ENCODE results near the gene SYNE2. TPM values are rescaled to one million over a fixed set of nuclear protein-coding genes. Genes with fewer than 3 reads are reported as not detected.

The SYNE2 gene
- total RNA-seq, 1 experiment from 2014 or later = 71.1 TPM

DNA sequence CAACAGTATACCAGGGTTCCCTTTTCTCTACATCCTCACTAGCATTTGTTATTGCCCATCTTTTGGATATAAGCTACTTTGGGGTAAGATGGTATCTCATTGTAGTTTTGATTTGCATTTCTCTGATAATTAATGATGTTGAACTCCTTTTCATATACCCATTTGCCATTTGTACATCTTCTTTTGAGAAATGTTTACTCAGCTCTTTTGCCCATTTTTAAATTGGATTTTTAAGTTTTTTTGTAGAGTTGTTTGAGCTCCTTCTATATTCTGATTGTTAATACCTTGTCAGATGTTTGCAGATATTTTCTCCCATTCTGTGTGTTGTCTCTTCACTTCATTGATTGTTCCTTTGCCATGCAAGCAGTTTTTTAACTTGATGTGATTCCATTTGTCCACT is 419.2 kb downstream of the SYNE2 start:
- H3K27me3 Mint-ChIP-seq (ENCODE audit: low read depth) = 0 out of 2 replicates have a peak, but pooled peaks cover 4% of the 10 kb centered on the region
- ATAC-seq (no peak), DNase-seq (ENCODE audit: low spot score) (no peak)
- no peaks in the 10 kb centered on the region for H3K4me1 Mint-ChIP-seq
- no peaks in the 10 kb centered on the region; the same call in 1 of the 2 replicates for H3K9me3 Mint-ChIP-seq
- TF ChIP-seq, protein P1, sequence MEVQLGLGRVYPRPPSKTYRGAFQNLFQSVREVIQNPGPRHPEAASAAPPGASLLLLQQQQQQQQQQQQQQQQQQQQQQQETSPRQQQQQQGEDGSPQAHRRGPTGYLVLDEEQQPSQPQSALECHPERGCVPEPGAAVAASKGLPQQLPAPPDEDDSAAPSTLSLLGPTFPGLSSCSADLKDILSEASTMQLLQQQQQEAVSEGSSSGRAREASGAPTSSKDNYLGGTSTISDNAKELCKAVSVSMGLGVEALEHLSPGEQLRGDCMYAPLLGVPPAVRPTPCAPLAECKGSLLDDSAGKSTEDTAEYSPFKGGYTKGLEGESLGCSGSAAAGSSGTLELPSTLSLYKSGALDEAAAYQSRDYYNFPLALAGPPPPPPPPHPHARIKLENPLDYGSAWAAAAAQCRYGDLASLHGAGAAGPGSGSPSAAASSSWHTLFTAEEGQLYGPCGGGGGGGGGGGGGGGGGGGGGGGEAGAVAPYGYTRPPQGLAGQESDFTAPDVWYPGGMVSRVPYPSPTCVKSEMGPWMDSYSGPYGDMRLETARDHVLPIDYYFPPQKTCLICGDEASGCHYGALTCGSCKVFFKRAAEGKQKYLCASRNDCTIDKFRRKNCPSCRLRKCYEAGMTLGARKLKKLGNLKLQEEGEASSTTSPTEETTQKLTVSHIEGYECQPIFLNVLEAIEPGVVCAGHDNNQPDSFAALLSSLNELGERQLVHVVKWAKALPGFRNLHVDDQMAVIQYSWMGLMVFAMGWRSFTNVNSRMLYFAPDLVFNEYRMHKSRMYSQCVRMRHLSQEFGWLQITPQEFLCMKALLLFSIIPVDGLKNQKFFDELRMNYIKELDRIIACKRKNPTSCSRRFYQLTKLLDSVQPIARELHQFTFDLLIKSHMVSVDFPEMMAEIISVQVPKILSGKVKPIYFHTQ (CRISPR knock-in tag; IDR thresholded peaks at IDR 0.05) = no peak
- no peak for TF ChIP-seq ZBTB43 (CRISPR knock-in tag; IDR thresholded peaks at IDR 0.05)
- no peak for TF ChIP-seq E2F5 (CRISPR knock-in tag; IDR thresholded peaks at IDR 0.05)
- no peak for TF ChIP-seq CBFB (CRISPR knock-in tag; IDR thresholded peaks at IDR 0.05; ENCODE audit: low read depth)
- no peak for TF ChIP-seq MLX (CRISPR knock-in tag; IDR thresholded peaks at IDR 0.05)
- no peak for TF ChIP-seq RELA (CRISPR knock-in tag; IDR thresholded peaks at IDR 0.05; ENCODE audit: borderline replicate concordance)
- TF ChIP-seq FOXP1 (CRISPR knock-in tag; IDR thresholded peaks at IDR 0.05; ENCODE audit: borderline replicate concordance) = no peak
- TF ChIP-seq TEAD4 (CRISPR knock-in tag; IDR thresholded peaks at IDR 0.05) = no peak
- no peak overlapping the region for H3K27ac Mint-ChIP-seq
- no peaks in the 10 kb centered on the region for H3K36me3 Mint-ChIP-seq
- POLR2A ChIA-PET = no interaction called here
- CTCF ChIA-PET = interaction anchor here (1.1 kb wide), 1 partner anchor 23 kb away, joined by 4 read pairs; no protein-coding TSS in a partner anchor
- no peak overlapping the region for H3K4me3 Mint-ChIP-seq

Small RNAs within 50 kb of the gene (microRNA-seq; reads per million reads assigned to microRNA genes)
- gene MIR548H1 (ENCODE audit: borderline number of aligned reads) = not detected

Other genes with a start within 250 kb of the SYNE2 start
- gene WDR89, start 211.1 kb upstream of the SYNE2 start, total RNA-seq (2021) = 27.2 to 28.9 TPM (median 27.5 TPM) in 3 replicates
- gene SGPP1, start 124.9 kb upstream of the SYNE2 start, total RNA-seq (2021) = 8.0 to 8.5 TPM (median 8.5 TPM) in 3 replicates